Measurements from ENCODE around the gene SOS2.
A peak's percentile ranks its signal among the peaks of the same experiment; 100 is the strongest.
"Not testable (repeated sequence)": the region's sequence is repeated elsewhere in the genome, so short reads cannot be mapped to it uniquely, and the experiment has no call there.

The SOS2 gene

GRCh38 chr14:50085570-50086320 is 145.6 kb downstream of the SOS2 start:
- DNase-seq (ENCODE audit: low read depth), result peak; percentile 88

GRCh38 chr14:50084666-50085065 is 146.7 kb downstream of the SOS2 start:
- no peak for DNase-seq (ENCODE audit: low read depth)

DNA sequence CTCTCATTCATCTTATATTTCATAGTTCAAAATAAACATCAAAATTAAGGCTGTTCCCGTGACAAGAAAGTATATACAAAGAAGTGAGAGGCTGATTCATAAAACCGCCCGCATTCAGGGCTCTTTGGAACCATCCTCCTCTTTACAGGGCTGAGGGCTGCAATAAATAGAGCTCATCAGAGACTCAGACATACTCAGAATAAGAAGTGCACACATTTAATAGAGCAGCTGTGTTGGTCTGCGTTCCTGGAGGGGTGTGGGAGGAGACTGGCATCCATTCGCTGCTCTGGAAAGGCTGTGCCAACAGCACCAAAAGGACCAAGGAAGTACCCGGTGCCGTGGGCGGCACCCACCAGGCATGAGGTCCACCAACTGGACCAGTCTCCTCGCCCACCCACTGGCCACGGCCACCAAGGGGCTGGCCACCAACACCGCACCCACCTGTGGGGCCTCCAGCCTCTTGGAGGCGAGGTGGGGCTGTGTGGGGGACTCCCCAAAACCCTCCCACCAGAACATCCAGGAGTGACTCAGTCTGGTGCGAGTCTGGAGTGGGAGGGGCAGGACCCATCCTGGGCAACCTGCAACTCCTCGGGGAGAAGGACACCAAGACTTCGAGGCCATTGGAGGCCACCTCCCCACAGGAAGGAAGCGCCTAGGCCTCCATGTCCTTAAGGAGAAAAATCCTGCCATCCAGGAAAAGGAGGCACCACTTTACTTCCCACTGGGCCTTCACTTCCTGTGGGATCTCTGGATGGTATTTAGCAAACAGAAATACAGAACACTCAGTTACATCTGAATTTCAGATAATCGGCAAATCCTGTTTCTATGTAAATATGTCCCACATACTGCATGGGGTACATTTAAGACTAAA is 147.7 kb downstream of the SOS2 start:
- DNase-seq (ENCODE audit: low read depth), result peak; percentile 45

- DNase-seq (ENCODE audit: low read depth), result peak; percentile 17
These were observed 148.5 kb downstream of the SOS2 start for GRCh38 chr14:50082784-50083466.

- DNase-seq (ENCODE audit: low read depth), result no peak
These were observed 149.1 kb downstream of the SOS2 start for GRCh38 chr14:50082308-50082742.

GRCh38 chr14:50079103-50079502 is 152.3 kb downstream of the SOS2 start:
- DNase-seq (ENCODE audit: low read depth), result not testable (repeated sequence)

- DNase-seq (ENCODE audit: low read depth), result not testable (repeated sequence)
These were observed 157.7 kb downstream of the SOS2 start for GRCh38 chr14:50073663-50074062.

- DNase-seq (ENCODE audit: low read depth), result no peak
These were observed 159.0 kb downstream of the SOS2 start for GRCh38 chr14:50072395-50072794.

DNA sequence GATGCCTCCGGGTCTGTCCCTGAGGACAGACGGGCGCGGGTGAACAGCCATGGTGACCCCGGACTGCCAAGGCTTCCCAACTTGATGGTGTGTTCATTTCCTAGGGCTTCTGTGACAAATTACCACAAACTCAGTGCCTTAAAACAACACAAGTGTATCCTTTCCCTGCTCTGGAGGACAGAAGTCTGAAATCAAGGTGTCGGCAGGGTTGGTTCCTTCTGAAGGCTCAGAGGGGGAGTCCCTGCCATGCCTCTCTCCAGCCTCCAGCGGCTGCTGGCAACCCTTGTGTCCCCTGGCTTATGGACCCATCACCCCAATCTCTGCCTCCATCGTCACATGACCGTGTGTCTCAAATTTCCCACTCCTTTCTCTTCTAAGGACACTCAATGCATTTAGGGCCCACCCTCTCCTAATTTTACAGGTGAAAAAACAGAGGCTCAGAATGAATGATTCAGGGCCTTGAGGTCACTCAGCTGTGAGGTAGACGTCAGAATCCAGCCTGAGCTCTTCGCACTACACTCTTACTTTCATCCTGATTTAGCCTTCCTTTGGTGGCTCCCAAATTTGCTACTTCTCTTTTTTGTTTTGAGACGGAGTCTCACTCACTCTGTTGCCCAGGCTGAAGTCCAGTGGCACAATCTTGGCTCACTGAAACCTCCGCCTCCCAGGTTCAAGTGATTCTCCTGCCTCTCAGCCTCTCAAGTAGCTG is 160.4 kb downstream of the SOS2 start:
- no peak for DNase-seq (ENCODE audit: low read depth)

- no peak for DNase-seq (ENCODE audit: low read depth)
These were observed 161.1 kb downstream of the SOS2 start for GRCh38 chr14:50070230-50070629.

DNA sequence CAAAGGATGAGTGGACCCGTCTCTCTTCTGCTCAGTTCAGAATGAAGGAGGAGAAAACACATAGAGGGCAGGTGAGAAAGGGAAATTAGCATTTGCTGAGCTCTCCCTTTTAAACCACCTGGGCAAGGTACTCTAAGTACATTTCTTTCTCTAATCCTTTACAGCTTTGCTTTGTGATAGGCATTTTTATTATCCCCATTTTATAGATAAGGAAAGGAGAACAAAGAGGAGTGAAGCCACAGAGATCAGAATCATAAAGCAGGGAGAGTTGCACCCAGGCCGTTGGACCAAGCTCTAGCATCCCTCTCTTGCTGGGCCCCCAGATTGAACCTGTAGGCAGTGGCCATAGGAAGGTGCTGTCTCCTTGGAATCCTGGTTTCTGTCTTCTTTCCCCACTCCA is 162.1 kb downstream of the SOS2 start:
- no peak for DNase-seq (ENCODE audit: low read depth)

GRCh38 chr14:50068496-50068895 is 162.9 kb downstream of the SOS2 start:
- no peak for DNase-seq (ENCODE audit: low read depth)

- DNase-seq (ENCODE audit: low read depth), result peak; percentile 58
These were observed 163.5 kb downstream of the SOS2 start for GRCh38 chr14:50067723-50068495.
